Measurements from ENCODE around the gene PACRG.

Gene PACRG

GRCh38 chr6:163349696-163350095 lies 621.9 kb downstream of the PACRG start:
- TF ChIP-seq FOXP2 (optimal IDR thresholded peaks at IDR 0.05; ENCODE audit: borderline replicate concordance, extremely low read depth, extremely low read length, insufficient read depth) (no peak), POLR2AphosphoS5 (IDR thresholded peaks at IDR 0.05; ENCODE audit: low read depth, low read length) (no peak), TAF1 (IDR thresholded peaks at IDR 0.05; ENCODE audit: borderline replicate concordance, insufficient read depth, low read length) (no peak), SIN3A (IDR thresholded peaks at IDR 0.05; ENCODE audit: borderline replicate concordance, insufficient read depth, low read length) (no peak), REST (IDR thresholded peaks at IDR 0.05; ENCODE audit: insufficient read depth in 1 of 2, low read depth in 2 of 2, low read length in 2 of 2) (no peak)

GRCh38 chr6:163351013-163351412 lies 623.2 kb downstream of the PACRG start:
- no peak for TF ChIP-seq POLR2AphosphoS5 (IDR thresholded peaks at IDR 0.05; ENCODE audit: low read depth, low read length)
- no peak for TF ChIP-seq TAF1 (IDR thresholded peaks at IDR 0.05; ENCODE audit: borderline replicate concordance, insufficient read depth, low read length)
- no peak for TF ChIP-seq REST (IDR thresholded peaks at IDR 0.05; ENCODE audit: insufficient read depth in 1 of 2, low read depth in 2 of 2, low read length in 2 of 2)
- TF ChIP-seq FOXP2 (optimal IDR thresholded peaks at IDR 0.05; ENCODE audit: borderline replicate concordance, extremely low read depth, extremely low read length, insufficient read depth) = no peak
- no peak for TF ChIP-seq SIN3A (IDR thresholded peaks at IDR 0.05; ENCODE audit: borderline replicate concordance, insufficient read depth, low read length)

GRCh38 chr6:163352011-163352685 lies 624.4 kb downstream of the PACRG start:
- no peak for TF ChIP-seq SIN3A (IDR thresholded peaks at IDR 0.05; ENCODE audit: borderline replicate concordance, insufficient read depth, low read length)

- TF ChIP-seq FOXP2 (optimal IDR thresholded peaks at IDR 0.05; ENCODE audit: borderline replicate concordance, extremely low read depth, extremely low read length, insufficient read depth) = no peak
- TF ChIP-seq POLR2AphosphoS5 (IDR thresholded peaks at IDR 0.05; ENCODE audit: low read depth, low read length) = no peak
- TF ChIP-seq REST (IDR thresholded peaks at IDR 0.05; ENCODE audit: insufficient read depth in 1 of 2, low read depth in 2 of 2, low read length in 2 of 2) = no peak
- TF ChIP-seq SIN3A (IDR thresholded peaks at IDR 0.05; ENCODE audit: borderline replicate concordance, insufficient read depth, low read length) = no peak
- TF ChIP-seq TAF1 (IDR thresholded peaks at IDR 0.05; ENCODE audit: borderline replicate concordance, insufficient read depth, low read length) = no peak
Observed at GRCh38 chr6:163352966-163353365, 625.2 kb downstream of the PACRG start.

- TF ChIP-seq FOXP2 (optimal IDR thresholded peaks at IDR 0.05; ENCODE audit: borderline replicate concordance, extremely low read depth, extremely low read length, insufficient read depth) = no peak
- no peak for TF ChIP-seq POLR2AphosphoS5 (IDR thresholded peaks at IDR 0.05; ENCODE audit: low read depth, low read length)
- TF ChIP-seq REST (IDR thresholded peaks at IDR 0.05; ENCODE audit: insufficient read depth in 1 of 2, low read depth in 2 of 2, low read length in 2 of 2) = no peak
- no peak for TF ChIP-seq SIN3A (IDR thresholded peaks at IDR 0.05; ENCODE audit: borderline replicate concordance, insufficient read depth, low read length)
- no peak for TF ChIP-seq TAF1 (IDR thresholded peaks at IDR 0.05; ENCODE audit: borderline replicate concordance, insufficient read depth, low read length)
Observed at GRCh38 chr6:163354085-163354484, 626.3 kb downstream of the PACRG start.
